GM19372 (cell line): ENCODE data around the gene INPP5A.
"Not testable (repeated sequence)": the region's sequence is repeated elsewhere in the genome, so short reads cannot be mapped to it uniquely, and the experiment has no call there.

ENCODE experiments used
- ATAC-seq: cut with Tn5 transposase; IDR thresholded peaks from one replicate; pipeline ENCODE4 v1.9.1; 2021; ENCODE audit warnings: mild to moderate bottlenecking, low read depth, moderate library complexity; ENCODE audit not compliant: unreplicated experiment

Gene INPP5A

DNA sequence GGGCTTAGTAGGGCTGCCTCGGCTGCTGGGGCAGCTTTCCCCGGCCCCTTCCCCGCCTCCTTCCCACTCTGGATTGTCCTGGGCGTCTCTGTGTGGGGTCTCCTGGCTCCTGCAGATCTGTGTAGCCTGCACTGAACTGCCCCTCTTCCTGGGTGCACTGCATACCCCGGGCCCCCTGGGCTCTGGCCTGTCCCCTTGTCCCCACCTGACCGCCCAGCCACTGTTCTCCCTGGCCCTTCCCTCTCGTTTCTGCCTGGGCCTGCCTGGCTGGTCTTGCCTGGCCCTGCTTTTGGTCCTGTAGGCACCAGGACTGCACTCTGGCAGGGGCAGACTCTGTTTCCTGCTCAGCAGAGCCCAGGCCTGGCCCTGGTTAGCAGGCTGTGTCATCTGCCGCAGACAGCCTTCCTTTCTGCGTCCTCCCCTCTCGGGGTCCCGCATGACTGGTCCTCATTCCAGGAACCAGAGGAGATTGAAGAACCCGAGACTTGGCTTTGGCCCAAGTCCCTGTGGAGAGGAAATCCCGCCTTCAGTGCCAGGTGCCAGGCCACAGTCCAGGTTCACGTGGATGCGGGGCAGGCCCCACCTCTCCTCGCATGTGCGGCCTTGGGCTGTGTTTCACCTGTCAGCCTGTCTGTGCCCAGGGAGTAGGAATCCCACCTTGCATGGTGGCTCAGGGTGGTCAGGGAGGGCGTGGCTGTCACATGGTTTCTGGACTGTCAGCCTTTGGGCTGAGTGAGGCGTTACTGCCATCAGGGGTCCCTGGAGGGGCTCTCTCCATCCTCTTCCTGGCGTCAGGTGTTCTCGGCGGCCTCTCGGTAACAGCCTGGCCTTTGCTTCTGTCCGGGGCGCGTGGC lies 9.2 kb downstream of the INPP5A start:
- ATAC-seq: no peak

GRCh38 chr10:132547421-132547861 lies 9.9 kb downstream of the INPP5A start:
- ATAC-seq: no peak

DNA sequence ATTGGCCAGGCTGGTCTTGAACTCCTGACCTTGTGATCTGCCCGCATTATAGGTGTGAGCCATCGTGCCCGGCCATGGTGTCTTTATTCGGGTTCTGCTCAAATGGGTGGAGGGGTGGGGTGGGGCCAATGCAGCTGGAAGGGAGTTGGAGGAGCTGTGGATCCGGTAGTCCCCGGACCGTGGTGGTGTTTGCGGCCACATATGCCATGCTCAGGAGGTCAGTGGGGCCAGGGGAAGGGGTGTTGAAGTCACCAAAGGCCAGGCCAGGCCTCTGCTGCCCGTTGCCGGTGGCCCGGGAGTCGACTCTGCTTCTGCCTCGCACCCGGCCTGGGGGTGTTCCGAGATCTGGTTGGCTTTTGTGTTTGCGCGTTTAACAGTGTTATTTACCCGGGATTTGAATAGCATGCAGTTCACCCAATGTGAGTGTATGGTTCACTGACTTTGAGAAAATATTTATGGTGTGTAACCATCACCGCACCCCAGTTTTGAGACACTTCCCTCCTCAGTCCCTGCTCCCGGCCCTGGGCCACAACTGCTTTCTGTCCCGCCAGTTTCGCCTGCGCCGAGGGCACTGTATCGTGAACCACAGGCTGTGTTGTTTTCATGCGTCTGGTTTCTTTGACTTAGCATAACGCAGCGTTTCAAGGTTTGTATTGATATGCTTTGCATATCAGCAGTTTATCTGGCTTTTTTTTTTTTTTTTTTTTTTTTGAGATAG lies 10.7 kb downstream of the INPP5A start:
- ATAC-seq: no peak

DNA sequence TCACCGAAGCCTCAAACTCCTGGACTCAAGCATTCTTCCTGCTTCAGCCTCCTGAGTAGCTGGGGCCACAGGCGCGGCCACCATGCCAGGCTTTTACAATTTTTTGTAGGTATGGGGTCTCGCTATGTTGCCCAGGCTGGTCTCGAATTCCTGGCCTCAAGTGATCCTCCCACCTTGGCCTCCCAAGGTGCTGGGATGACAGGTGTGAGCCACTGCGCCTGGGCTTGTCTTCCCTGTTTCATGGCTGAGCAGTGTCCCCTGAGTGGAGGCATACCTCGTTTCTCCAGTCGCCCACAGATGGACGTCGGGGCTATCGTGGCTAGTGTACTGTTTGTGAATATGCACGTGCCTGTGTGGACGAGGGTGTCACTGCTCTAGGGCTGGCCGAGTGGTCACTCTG lies 11.3 kb downstream of the INPP5A start:
- no peak for ATAC-seq

DNA sequence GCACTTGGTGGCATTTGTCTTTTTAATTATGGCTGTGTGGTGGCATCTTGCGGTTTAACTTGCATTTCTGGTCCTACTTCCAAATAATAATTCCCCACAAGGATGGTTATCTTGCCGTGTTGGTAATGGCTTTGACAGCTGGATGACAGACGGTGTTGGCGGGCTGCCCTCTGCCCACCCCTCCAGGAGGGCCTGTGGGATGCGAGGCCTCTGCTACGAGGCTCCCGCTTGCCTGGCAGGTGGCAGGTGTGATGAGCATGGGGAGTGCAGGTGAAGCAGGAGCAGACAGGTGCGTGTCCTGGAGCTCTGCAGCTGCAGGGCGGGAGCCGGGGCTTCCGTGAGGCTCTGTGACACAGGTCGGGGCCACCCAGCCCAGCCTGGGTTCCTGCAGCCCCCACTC lies 11.8 kb downstream of the INPP5A start:
- no peak for ATAC-seq

- ATAC-seq: no peak
Observed at GRCh38 chr10:132550366-132551092, 12.9 kb downstream of the INPP5A start.

- ATAC-seq: peak; percentile 83
Observed at GRCh38 chr10:132551093-132551807, 13.7 kb downstream of the INPP5A start.

- ATAC-seq: no peak
Observed at GRCh38 chr10:132551808-132552130, 14.2 kb downstream of the INPP5A start.

DNA sequence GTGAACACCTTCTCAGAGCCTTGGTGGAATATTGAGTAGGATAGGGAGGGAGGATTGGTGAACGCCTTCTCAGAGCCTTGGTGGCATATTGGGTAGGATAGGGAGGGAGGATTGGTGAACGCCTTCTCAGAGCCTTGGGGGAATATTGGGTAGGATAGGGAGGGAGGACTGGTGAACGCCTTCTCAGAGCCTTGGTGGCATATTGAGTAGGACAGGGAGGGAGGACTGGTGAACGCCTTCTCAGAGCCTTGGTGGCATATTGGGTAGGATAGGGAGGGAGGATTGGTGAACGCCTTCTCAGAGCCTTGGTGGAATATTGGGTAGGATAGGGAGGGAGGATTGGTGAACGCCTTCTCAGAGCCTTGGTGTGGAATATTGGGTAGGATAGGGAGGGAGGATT lies 15.0 kb downstream of the INPP5A start:
- ATAC-seq: not testable (repeated sequence)

DNA sequence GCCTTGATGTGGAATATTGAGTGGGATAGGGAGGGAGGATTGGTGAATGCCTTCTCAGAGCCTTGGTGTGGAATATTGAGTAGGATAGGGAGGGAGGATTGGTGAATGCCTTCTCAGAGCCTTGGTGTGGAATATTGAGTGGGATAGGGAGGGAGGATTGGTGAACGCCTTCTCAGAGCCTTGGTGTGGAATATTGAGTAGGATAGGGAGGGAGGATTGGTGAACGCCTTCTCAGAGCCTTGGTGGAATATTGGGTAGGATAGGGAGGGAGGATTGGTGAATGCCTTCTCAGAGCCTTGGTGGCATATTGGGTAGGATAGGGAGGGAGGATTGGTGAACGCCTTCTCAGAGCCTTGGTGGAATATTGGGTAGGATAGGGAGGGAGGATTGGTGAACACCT lies 16.0 kb downstream of the INPP5A start:
- ATAC-seq: not testable (repeated sequence)

- no peak for ATAC-seq
Observed at GRCh38 chr10:132554053-132554990, 16.7 kb downstream of the INPP5A start.

DNA sequence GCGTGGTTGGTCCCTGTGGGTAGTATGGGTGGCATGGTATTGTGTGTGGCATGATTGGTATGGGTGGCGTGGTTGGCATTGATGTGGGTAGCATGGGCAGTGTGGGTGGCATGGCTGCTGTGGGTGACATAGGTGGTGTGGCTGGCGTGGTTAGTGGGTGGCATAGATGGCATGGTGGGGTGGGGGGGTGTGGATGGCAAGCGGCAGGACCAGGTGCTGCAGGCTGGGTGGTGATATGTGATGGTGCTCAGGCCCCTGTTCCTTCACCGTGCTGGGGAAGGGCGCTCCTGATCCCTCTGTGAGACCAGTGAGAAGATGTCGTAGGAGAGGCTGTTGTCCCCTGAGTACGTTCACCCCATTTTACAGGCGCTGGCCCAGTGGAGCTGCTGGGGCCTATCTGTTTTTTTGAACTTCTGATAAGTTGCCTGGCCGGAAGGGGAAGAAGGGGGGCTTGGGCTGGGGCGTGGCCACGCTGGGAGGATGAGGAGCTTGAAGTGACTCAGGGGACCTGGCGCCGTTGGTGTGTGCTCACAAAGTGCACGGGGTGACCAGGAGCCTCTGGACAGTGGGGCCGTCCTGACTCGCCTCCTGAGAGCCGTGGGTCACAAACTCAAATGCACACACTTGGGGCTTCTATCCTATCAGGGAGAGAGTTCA lies 17.5 kb downstream of the INPP5A start:
- no peak for ATAC-seq

- no peak for ATAC-seq
Observed at GRCh38 chr10:132555648-132556575, 18.3 kb downstream of the INPP5A start.

DNA sequence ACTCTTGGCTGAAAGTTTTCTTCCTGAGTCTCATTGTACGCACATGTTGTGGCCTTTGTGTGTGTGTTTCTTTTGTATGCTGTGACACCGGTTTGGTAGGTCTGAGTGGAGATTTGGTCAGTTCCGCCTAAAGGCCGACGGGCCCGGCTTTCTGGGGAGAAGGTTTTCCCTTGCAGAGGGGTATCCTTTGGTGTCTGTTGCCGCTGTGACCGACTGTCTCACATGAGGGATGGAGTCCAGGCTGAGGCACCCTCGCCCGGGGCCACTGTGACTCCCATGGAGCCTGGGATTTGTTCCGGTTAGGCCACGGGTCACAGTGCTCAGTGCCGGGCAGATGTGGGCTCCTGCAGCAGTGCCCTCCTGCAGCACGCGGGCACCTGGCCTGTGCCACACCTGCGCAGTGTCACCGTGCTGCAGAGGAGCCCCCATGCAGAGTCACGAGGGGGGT lies 19.4 kb downstream of the INPP5A start:
- no peak for ATAC-seq

GRCh38 chr10:132557696-132558515 lies 20.3 kb downstream of the INPP5A start:
- ATAC-seq: no peak

- no peak for ATAC-seq
Observed at GRCh38 chr10:132558516-132559413, 21.2 kb downstream of the INPP5A start.
